GM18873 (cell line): ENCODE measurements around the gene XRN1.
"Not testable (repeated sequence)": the region's sequence is repeated elsewhere in the genome, so short reads cannot be mapped to it uniquely, and the experiment has no call there.

Experiments used
- ATAC-seq: cut with Tn5 transposase; IDR thresholded peaks from one replicate; pipeline ENCODE4 v1.9.1; 2021; ENCODE audit warnings: mild to moderate bottlenecking, moderate library complexity, moderate number of reproducible peaks; ENCODE audit not compliant: unreplicated experiment, low FRiP score

The XRN1 gene

GRCh38 chr3:142337994-142338393 is 109.8 kb downstream of the XRN1 start:
- ATAC-seq: no peak

GRCh38 chr3:142332390-142332789 is 115.4 kb downstream of the XRN1 start:
- no peak for ATAC-seq

- ATAC-seq: not testable (repeated sequence)
These were observed 123.4 kb downstream of the XRN1 start for GRCh38 chr3:142324275-142324953.

GRCh38 chr3:142319912-142320311 is 127.9 kb downstream of the XRN1 start:
- ATAC-seq: no peak

GRCh38 chr3:142319094-142319493 is 128.7 kb downstream of the XRN1 start:
- ATAC-seq: no peak

- ATAC-seq: no peak
These were observed 129.5 kb downstream of the XRN1 start for GRCh38 chr3:142318331-142318730.

GRCh38 chr3:142315978-142316388 is 131.9 kb downstream of the XRN1 start:
- not testable (repeated sequence) for ATAC-seq

GRCh38 chr3:142315083-142315482 is 132.8 kb downstream of the XRN1 start:
- no peak for ATAC-seq

GRCh38 chr3:142310439-142310838 is 137.4 kb downstream of the XRN1 start:
- no peak for ATAC-seq

GRCh38 chr3:142302847-142303246 is 145.0 kb downstream of the XRN1 start:
- not testable (repeated sequence) for ATAC-seq

GRCh38 chr3:142298626-142299025 is 149.2 kb downstream of the XRN1 start:
- ATAC-seq: no peak

GRCh38 chr3:142296507-142296906 is 151.3 kb downstream of the XRN1 start:
- no peak for ATAC-seq

- ATAC-seq: no peak
These were observed 159.8 kb downstream of the XRN1 start for GRCh38 chr3:142287866-142288638.

- ATAC-seq: no peak
These were observed 162.7 kb downstream of the XRN1 start for GRCh38 chr3:142285083-142285517.

- ATAC-seq: no peak
These were observed 165.3 kb downstream of the XRN1 start for GRCh38 chr3:142282503-142282902.

GRCh38 chr3:142281474-142281873 is 166.4 kb downstream of the XRN1 start:
- ATAC-seq: no peak

GRCh38 chr3:142279965-142280590 is 167.8 kb downstream of the XRN1 start:
- peak; percentile 71 for ATAC-seq

- ATAC-seq: no peak
These were observed 169.4 kb downstream of the XRN1 start for GRCh38 chr3:142278451-142278850.

GRCh38 chr3:142276781-142277180 is 171.1 kb downstream of the XRN1 start:
- no peak for ATAC-seq

- ATAC-seq: no peak
These were observed 172.0 kb downstream of the XRN1 start for GRCh38 chr3:142275856-142276255.

- no peak for ATAC-seq
These were observed 172.9 kb downstream of the XRN1 start for GRCh38 chr3:142274908-142275307.
